GM23338 (cell line): ENCODE results near the gene APOA1.

Experiments
- EZH2 ChIP-seq: fragments of 200-600 bp; sonication (generic); IDR thresholded peaks from one replicate; pipeline ENCODE4 v1.8.0; 2017; ENCODE audit warnings: antibody characterized with exemption, mild to moderate bottlenecking, low read depth; ENCODE audit not compliant: unreplicated experiment
- EZH2phosphoT487 ChIP-seq: fragments of 200-600 bp; sonication (generic); IDR thresholded peaks from one replicate; pipeline ENCODE4 v1.8.1; 2018; ENCODE audit warnings: antibody characterized with exemption; ENCODE audit not compliant: unreplicated experiment
- POLR2AphosphoS5 ChIP-seq: IDR thresholded peaks from 2 replicates; pipeline ENCODE4 v1.6.1; 2016; ENCODE audit warnings: antibody characterized with exemption, low read depth
- ZNF114 ChIP-seq: fragments of 250-450 bp; sonication (Bioruptor Pico); IDR thresholded peaks from 2 replicates; pipeline ENCODE4 v1.5.0; 2020; ENCODE audit warnings: mild to moderate bottlenecking, moderate library complexity
- TF ChIP-seq, protein P1 (sequence below), 2 experiments: fragments of 200-600 bp in 1 of 2; sonication (generic) in 1 of 2; conservative IDR thresholded peaks; 2 replicates each; pipeline versions ENCODE4 v1.5.1 to v1.6.1; 2016 to 2017; ENCODE audit warnings: antibody characterized with exemption in 2 of 2, low read depth in 2 of 2, mild to moderate bottlenecking in 2 of 2, moderate library complexity in 1 of 2
- TF ChIP-seq, protein P2 (sequence below): fragments of 250-450 bp; sonication (Bioruptor Pico); IDR thresholded peaks from 2 replicates; pipeline ENCODE4 v1.5.0; 2020; ENCODE audit warnings: mild to moderate bottlenecking, moderate library complexity

GRCh38 chr11:116812109-116812508, 25.3 kb downstream of the APOA1 start:
- TF ChIP-seq, protein P1, sequence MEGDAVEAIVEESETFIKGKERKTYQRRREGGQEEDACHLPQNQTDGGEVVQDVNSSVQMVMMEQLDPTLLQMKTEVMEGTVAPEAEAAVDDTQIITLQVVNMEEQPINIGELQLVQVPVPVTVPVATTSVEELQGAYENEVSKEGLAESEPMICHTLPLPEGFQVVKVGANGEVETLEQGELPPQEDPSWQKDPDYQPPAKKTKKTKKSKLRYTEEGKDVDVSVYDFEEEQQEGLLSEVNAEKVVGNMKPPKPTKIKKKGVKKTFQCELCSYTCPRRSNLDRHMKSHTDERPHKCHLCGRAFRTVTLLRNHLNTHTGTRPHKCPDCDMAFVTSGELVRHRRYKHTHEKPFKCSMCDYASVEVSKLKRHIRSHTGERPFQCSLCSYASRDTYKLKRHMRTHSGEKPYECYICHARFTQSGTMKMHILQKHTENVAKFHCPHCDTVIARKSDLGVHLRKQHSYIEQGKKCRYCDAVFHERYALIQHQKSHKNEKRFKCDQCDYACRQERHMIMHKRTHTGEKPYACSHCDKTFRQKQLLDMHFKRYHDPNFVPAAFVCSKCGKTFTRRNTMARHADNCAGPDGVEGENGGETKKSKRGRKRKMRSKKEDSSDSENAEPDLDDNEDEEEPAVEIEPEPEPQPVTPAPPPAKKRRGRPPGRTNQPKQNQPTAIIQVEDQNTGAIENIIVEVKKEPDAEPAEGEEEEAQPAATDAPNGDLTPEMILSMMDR (conservative IDR thresholded peaks at IDR 0.05; ENCODE audit: low read depth in 2 of 2): no peak
- TF ChIP-seq EZH2phosphoT487 (no peak), POLR2AphosphoS5 (no peak), ZNF114 (CRISPR knock-in tag) (no peak), EZH2 (no peak)
- TF ChIP-seq, protein P2, sequence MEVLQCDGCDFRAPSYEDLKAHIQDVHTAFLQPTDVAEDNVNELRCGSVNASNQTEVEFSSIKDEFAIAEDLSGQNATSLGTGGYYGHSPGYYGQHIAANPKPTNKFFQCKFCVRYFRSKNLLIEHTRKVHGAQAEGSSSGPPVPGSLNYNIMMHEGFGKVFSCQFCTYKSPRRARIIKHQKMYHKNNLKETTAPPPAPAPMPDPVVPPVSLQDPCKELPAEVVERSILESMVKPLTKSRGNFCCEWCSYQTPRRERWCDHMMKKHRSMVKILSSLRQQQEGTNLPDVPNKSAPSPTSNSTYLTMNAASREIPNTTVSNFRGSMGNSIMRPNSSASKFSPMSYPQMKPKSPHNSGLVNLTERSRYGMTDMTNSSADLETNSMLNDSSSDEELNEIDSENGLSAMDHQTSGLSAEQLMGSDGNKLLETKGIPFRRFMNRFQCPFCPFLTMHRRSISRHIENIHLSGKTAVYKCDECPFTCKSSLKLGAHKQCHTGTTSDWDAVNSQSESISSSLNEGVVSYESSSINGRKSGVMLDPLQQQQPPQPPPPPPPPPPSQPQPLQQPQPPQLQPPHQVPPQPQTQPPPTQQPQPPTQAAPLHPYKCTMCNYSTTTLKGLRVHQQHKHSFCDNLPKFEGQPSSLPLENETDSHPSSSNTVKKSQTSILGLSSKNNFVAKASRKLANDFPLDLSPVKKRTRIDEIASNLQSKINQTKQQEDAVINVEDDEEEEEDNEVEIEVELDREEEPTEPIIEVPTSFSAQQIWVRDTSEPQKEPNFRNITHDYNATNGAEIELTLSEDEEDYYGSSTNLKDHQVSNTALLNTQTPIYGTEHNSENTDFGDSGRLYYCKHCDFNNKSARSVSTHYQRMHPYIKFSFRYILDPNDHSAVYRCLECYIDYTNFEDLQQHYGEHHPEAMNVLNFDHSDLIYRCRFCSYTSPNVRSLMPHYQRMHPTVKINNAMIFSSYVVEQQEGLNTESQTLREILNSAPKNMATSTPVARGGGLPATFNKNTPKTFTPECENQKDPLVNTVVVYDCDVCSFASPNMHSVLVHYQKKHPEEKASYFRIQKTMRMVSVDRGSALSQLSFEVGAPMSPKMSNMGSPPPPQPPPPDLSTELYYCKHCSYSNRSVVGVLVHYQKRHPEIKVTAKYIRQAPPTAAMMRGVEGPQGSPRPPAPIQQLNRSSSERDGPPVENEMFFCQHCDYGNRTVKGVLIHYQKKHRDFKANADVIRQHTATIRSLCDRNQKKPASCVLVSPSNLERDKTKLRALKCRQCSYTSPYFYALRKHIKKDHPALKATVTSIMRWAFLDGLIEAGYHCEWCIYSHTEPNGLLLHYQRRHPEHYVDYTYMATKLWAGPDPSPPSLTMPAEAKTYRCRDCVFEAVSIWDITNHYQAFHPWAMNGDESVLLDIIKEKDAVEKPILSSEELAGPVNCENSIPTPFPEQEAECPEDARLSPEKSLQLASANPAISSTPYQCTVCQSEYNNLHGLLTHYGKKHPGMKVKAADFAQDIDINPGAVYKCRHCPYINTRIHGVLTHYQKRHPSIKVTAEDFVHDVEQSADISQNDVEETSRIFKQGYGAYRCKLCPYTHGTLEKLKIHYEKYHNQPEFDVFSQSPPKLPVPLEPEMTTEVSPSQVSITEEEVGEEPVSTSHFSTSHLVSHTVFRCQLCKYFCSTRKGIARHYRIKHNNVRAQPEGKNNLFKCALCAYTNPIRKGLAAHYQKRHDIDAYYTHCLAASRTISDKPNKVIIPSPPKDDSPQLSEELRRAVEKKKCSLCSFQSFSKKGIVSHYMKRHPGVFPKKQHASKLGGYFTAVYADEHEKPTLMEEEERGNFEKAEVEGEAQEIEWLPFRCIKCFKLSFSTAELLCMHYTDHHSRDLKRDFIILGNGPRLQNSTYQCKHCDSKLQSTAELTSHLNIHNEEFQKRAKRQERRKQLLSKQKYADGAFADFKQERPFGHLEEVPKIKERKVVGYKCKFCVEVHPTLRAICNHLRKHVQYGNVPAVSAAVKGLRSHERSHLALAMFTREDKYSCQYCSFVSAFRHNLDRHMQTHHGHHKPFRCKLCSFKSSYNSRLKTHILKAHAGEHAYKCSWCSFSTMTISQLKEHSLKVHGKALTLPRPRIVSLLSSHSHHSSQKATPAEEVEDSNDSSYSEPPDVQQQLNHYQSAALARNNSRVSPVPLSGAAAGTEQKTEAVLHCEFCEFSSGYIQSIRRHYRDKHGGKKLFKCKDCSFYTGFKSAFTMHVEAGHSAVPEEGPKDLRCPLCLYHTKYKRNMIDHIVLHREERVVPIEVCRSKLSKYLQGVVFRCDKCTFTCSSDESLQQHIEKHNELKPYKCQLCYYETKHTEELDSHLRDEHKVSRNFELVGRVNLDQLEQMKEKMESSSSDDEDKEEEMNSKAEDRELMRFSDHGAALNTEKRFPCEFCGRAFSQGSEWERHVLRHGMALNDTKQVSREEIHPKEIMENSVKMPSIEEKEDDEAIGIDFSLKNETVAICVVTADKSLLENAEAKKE (CRISPR knock-in tag): no peak
